GM19463 (cell line): ENCODE measurements around the gene CHST15.
A peak's percentile ranks its signal among the peaks of the same experiment; 100 is the strongest.
"Not testable (repeated sequence)": the region's sequence is repeated elsewhere in the genome, so short reads cannot be mapped to it uniquely, and the experiment has no call there.

Experiments
- ATAC-seq: cut with Tn5 transposase; IDR thresholded peaks from one replicate; pipeline ENCODE4 v1.9.1; 2021; ENCODE audit warnings: mild to moderate bottlenecking, moderate library complexity; ENCODE audit not compliant: unreplicated experiment

CHST15 gene

GRCh38 chr10:124124123-124124768 lies 30.8 kb upstream of the CHST15 start:
- no peak for ATAC-seq

- ATAC-seq = no peak
Measured at GRCh38 chr10:124123156-124123555, 29.8 kb upstream of the CHST15 start.

GRCh38 chr10:124122211-124122610 lies 28.8 kb upstream of the CHST15 start:
- no peak for ATAC-seq

GRCh38 chr10:124120410-124121061 lies 27.1 kb upstream of the CHST15 start:
- ATAC-seq = no peak

- no peak for ATAC-seq
Measured at GRCh38 chr10:124119946-124120345, 26.5 kb upstream of the CHST15 start.

- no peak for ATAC-seq
Measured at GRCh38 chr10:124119216-124119615, 25.8 kb upstream of the CHST15 start.

- no peak for ATAC-seq
Measured at GRCh38 chr10:124117833-124118232, 24.4 kb upstream of the CHST15 start.

GRCh38 chr10:124117511-124117785 lies 24.1 kb upstream of the CHST15 start:
- no peak for ATAC-seq

- ATAC-seq = no peak
Measured at GRCh38 chr10:124116771-124117510, 23.5 kb upstream of the CHST15 start.

- no peak for ATAC-seq
Measured at GRCh38 chr10:124114696-124115095, 21.3 kb upstream of the CHST15 start.

GRCh38 chr10:124112891-124113580 lies 19.6 kb upstream of the CHST15 start:
- ATAC-seq = no peak

- ATAC-seq = no peak
Measured at GRCh38 chr10:124110882-124111281, 17.5 kb upstream of the CHST15 start.

GRCh38 chr10:124109261-124109660 lies 15.9 kb upstream of the CHST15 start:
- no peak for ATAC-seq

- ATAC-seq = no peak
Measured at GRCh38 chr10:124107072-124107471, 13.7 kb upstream of the CHST15 start.

GRCh38 chr10:124106241-124106879 lies 13.0 kb upstream of the CHST15 start:
- ATAC-seq = peak; percentile 84

- no peak for ATAC-seq
Measured at GRCh38 chr10:124105594-124105993, 12.2 kb upstream of the CHST15 start.

- ATAC-seq = no peak
Measured at GRCh38 chr10:124105045-124105444, 11.6 kb upstream of the CHST15 start.

- ATAC-seq = no peak
Measured at GRCh38 chr10:124104011-124104627, 10.7 kb upstream of the CHST15 start.

GRCh38 chr10:124101351-124101750 lies 8.0 kb upstream of the CHST15 start:
- no peak for ATAC-seq

GRCh38 chr10:124100651-124101050 lies 7.3 kb upstream of the CHST15 start:
- ATAC-seq = not testable (repeated sequence)

GRCh38 chr10:124100124-124100523 lies 6.7 kb upstream of the CHST15 start:
- no peak for ATAC-seq
